Astrocyte (in vitro differentiated cells and primary cell): ENCODE results near the gene CDX1. TPM values are rescaled to one million over a fixed set of nuclear protein-coding genes. Genes with fewer than 3 reads are reported as not detected.

Source experiments
- DNase-seq: peaks from one replicate; pipeline ENCODE4 v3.0.0-alpha.2; 2010; ENCODE audit warnings: low read depth
- FAIRE-seq: peaks from 2 replicates; lab custom pipeline; 2011; peaks lifted over from hg19 to GRCh38; lab: Jason Lieb, UNC
- H2AFZ ChIP-seq: 2 replicates; pipeline ENCODE4 v1.6.0; 2012; ENCODE audit warnings: low read depth, low read length, inconsistent platforms
- H3K27ac ChIP-seq: 2 replicates; pipeline ENCODE4 v1.5.1; 2011; ENCODE audit warnings: low read depth, low read length, inconsistent platforms
- H3K27me3 ChIP-seq: 2 replicates; pipeline ENCODE4 v1.6.0; 2011; ENCODE audit warnings: low read length, inconsistent platforms; ENCODE audit not compliant: insufficient read depth
- H3K36me3 ChIP-seq: 2 replicates; pipeline ENCODE4 v1.5.1; 2011; ENCODE audit warnings: low read length, inconsistent platforms; ENCODE audit not compliant: insufficient read depth
- H3K4me1 ChIP-seq: 2 replicates; pipeline ENCODE4 v1.5.1; 2011; ENCODE audit warnings: low read length, inconsistent platforms; ENCODE audit not compliant: insufficient read depth
- H3K4me2 ChIP-seq: 2 replicates; pipeline ENCODE4 v1.6.0; 2012; ENCODE audit warnings: low read length, inconsistent platforms
- H3K4me3 ChIP-seq: 2 replicates; pipeline ENCODE4 v1.5.1; 2011; ENCODE audit warnings: low read depth, mild to moderate bottlenecking, low read length, inconsistent platforms; ENCODE audit not compliant: insufficient read depth
- H3K79me2 ChIP-seq: 2 replicates; pipeline ENCODE4 v1.6.0; 2012; ENCODE audit warnings: mild to moderate bottlenecking, low read length, inconsistent platforms; ENCODE audit not compliant: insufficient read depth
- H3K9ac ChIP-seq: 2 replicates; pipeline ENCODE4 v1.6.0; 2012; ENCODE audit warnings: mild to moderate bottlenecking, low read length, inconsistent platforms
- H3K9me3 ChIP-seq: 2 replicates; pipeline ENCODE4 v1.5.1; 2012; ENCODE audit warnings: low read depth, mild to moderate bottlenecking, low read length, inconsistent platforms; ENCODE audit not compliant: insufficient read depth
- H4K20me1 ChIP-seq: 2 replicates; pipeline ENCODE4 v1.6.0; 2012; ENCODE audit warnings: low read length, inconsistent platforms; ENCODE audit not compliant: insufficient read depth
- H3K27ac Mint-ChIP-seq: one replicate; pipeline ENCODE4 v1.8.0; 2021; ENCODE audit warnings: mild to moderate bottlenecking, mixed read lengths; ENCODE audit not compliant: unreplicated experiment
- H3K27me3 Mint-ChIP-seq: one replicate; pipeline ENCODE4 v1.8.0; 2021; ENCODE audit warnings: low read depth, mixed read lengths; ENCODE audit not compliant: unreplicated experiment
- H3K36me3 Mint-ChIP-seq: one replicate; pipeline ENCODE4 v1.8.0; 2021; ENCODE audit warnings: low read depth, mixed read lengths; ENCODE audit not compliant: unreplicated experiment
- H3K4me1 Mint-ChIP-seq: one replicate; pipeline ENCODE4 v1.8.0; 2021; ENCODE audit warnings: low read depth, mixed read lengths; ENCODE audit not compliant: unreplicated experiment
- H3K4me3 Mint-ChIP-seq: one replicate; pipeline ENCODE4 v1.8.0; 2021; ENCODE audit warnings: mild to moderate bottlenecking, moderate library complexity, mixed read lengths; ENCODE audit not compliant: unreplicated experiment
- H3K9me3 Mint-ChIP-seq: one replicate; pipeline ENCODE4 v1.8.0; 2021; ENCODE audit warnings: mild to moderate bottlenecking, mixed read lengths; ENCODE audit not compliant: unreplicated experiment
- EZH2 ChIP-seq: IDR thresholded peaks from 2 replicates; pipeline ENCODE4 v1.6.1; 2012; ENCODE audit warnings: mild to moderate bottlenecking, low read length, inconsistent platforms; ENCODE audit not compliant: insufficient read depth
- total RNA-seq: library from RNA; stranded (reverse); gene quantifications from 2 replicates; pipeline ENCODE4 v1.2.1, GENCODE V29; 2021
- TF ChIP-seq, protein P1 (sequence below): IDR thresholded peaks from 2 replicates; pipeline ENCODE4 v1.5.1; 2011; ENCODE audit warnings: low read depth, mild to moderate bottlenecking, inconsistent platforms, low read length, moderate library complexity; ENCODE audit not compliant: insufficient read depth

Gene CDX1
- total RNA-seq, 1 donor from 2014 or later = not detected

GRCh38 chr5:150157168-150157567 is 9.4 kb upstream of the CDX1 start:
- Histone ChIP-seq H4K20me1 (peaks cover 20% of the 10 kb centered on the region), H3K27me3 (no peaks in the 10 kb centered on the region), H2AFZ (no peak overlapping the region), H3K9ac (no peak overlapping the region), H3K4me2 (no peak overlapping the region), H3K36me3 (no peaks in the 10 kb centered on the region), H3K79me2 (peaks cover 35% of the 10 kb centered on the region), H3K9me3 (no peaks in the 10 kb centered on the region), H3K27ac (no peak overlapping the region), H3K4me1 (peaks cover 67% of the 10 kb centered on the region), H3K4me3 (no peak overlapping the region)
- TF ChIP-seq, protein P1, sequence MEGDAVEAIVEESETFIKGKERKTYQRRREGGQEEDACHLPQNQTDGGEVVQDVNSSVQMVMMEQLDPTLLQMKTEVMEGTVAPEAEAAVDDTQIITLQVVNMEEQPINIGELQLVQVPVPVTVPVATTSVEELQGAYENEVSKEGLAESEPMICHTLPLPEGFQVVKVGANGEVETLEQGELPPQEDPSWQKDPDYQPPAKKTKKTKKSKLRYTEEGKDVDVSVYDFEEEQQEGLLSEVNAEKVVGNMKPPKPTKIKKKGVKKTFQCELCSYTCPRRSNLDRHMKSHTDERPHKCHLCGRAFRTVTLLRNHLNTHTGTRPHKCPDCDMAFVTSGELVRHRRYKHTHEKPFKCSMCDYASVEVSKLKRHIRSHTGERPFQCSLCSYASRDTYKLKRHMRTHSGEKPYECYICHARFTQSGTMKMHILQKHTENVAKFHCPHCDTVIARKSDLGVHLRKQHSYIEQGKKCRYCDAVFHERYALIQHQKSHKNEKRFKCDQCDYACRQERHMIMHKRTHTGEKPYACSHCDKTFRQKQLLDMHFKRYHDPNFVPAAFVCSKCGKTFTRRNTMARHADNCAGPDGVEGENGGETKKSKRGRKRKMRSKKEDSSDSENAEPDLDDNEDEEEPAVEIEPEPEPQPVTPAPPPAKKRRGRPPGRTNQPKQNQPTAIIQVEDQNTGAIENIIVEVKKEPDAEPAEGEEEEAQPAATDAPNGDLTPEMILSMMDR = no peak
- no peak for TF ChIP-seq EZH2
- Mint-ChIP-seq H3K4me3 (no peak overlapping the region), H3K9me3 (no peaks in the 10 kb centered on the region), H3K4me1 (peaks cover 36% of the 10 kb centered on the region), H3K27ac (no peak overlapping the region), H3K36me3 (no peaks in the 10 kb centered on the region), H3K27me3 (no peaks in the 10 kb centered on the region)
- FAIRE-seq = no peak
- DNase-seq = no peak

DNA sequence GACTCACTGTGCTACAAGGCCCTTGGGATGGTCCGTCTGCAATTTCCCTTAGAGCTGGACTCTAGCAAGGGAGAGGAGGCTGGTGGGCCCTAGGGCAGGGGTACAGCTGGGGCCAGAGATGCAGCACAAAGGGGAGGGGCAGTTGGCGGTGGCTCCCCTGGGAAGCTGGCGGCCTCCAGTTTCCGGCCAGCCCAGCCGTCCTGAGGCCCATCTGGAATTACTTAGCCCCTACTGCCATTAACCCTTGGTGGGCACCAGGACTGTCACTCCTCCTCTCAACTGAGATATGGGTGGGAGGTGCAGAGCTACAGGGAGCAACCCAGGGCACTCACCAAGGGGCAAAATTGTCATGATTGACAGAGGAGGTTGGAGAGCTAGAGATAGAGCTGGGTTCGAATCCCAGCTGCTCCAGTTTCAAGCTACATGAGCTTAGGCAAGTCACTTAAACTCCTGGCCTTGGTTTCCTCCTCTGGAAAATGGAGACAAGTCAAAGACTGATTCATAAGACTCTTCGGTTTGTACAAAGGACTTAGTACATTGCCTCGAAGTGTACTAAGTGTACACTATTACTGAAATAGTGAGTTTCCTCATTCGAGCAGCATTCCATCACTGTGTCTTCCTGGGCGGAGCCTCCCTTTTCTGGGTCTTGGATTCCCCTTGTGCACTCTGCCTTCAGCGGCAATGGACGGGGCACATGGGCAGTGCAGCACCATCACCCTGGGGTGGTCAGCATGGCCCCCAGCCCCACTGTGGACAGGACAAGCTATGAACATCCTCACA is 8.2 kb upstream of the CDX1 start:
- H3K4me1 Mint-ChIP-seq = peaks cover 32% of the 10 kb centered on the region
- H3K9me3 Mint-ChIP-seq = no peaks in the 10 kb centered on the region
- H3K27ac ChIP-seq = no peak overlapping the region
- H3K4me2 ChIP-seq = peak overlapping the region; percentile 11
- H3K36me3 Mint-ChIP-seq = no peaks in the 10 kb centered on the region
- DNase-seq = no peak
- FAIRE-seq = peak; percentile 60
- no peaks in the 10 kb centered on the region for H3K9me3 ChIP-seq
- no peaks in the 10 kb centered on the region for H3K27me3 ChIP-seq
- TF ChIP-seq, protein P1 = no peak
- TF ChIP-seq EZH2 = no peak
- H3K9ac ChIP-seq = no peak overlapping the region
- H4K20me1 ChIP-seq = peaks cover 9% of the 10 kb centered on the region
- no peak overlapping the region for H3K27ac Mint-ChIP-seq
- no peaks in the 10 kb centered on the region for H3K36me3 ChIP-seq
- no peak overlapping the region for H3K4me3 ChIP-seq
- peaks cover 56% of the 10 kb centered on the region for H3K4me1 ChIP-seq
- peaks cover 23% of the 10 kb centered on the region for H3K79me2 ChIP-seq
- no peak overlapping the region for H3K4me3 Mint-ChIP-seq
- H3K27me3 Mint-ChIP-seq = no peaks in the 10 kb centered on the region
- H2AFZ ChIP-seq = peak overlapping the region; percentile 16

- Histone ChIP-seq H3K36me3 (no peaks in the 10 kb centered on the region), H3K9me3 (no peaks in the 10 kb centered on the region), H4K20me1 (peaks cover 3% of the 10 kb centered on the region), H3K79me2 (peaks cover 16% of the 10 kb centered on the region), H2AFZ (no peak overlapping the region), H3K4me2 (no peak overlapping the region), H3K27me3 (no peaks in the 10 kb centered on the region), H3K9ac (no peak overlapping the region), H3K27ac (no peak overlapping the region), H3K4me3 (no peak overlapping the region), H3K4me1 (peaks cover 49% of the 10 kb centered on the region)
- TF ChIP-seq, protein P1 = no peak
- no peak for TF ChIP-seq EZH2
- FAIRE-seq (no peak), DNase-seq (no peak)
- Mint-ChIP-seq H3K27me3 (no peaks in the 10 kb centered on the region), H3K4me1 (peaks cover 27% of the 10 kb centered on the region), H3K36me3 (no peaks in the 10 kb centered on the region), H3K4me3 (no peak overlapping the region), H3K9me3 (no peaks in the 10 kb centered on the region), H3K27ac (no peak overlapping the region)
These were observed 7.5 kb upstream of the CDX1 start for GRCh38 chr5:150159031-150159430.
